ENCODE measurements around the gene LGALS3BP.

Gene LGALS3BP

GRCh38 chr17:78981010-78981888, 1.5 kb upstream of the LGALS3BP start:
- DNase-seq (ENCODE audit: low spot score): peak; percentile 71

DNA sequence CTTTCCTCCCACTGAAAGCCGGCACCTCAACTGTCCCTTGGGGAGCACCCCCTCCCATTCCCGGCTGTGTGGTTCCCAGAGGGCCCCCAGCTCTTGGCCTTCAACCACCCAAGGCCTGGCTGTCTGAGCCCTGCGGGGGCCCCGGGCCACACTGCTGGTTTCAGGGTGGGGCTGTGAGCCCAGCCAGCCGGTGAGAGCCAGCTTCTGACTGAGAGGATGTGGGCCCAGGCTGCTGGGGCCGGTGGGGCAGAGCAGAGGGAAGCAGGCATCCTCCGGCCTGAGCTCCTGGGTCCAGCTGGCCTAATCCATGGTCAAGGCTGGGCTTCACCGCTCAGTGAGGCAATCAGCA, 875 bp upstream of the LGALS3BP start:
- no peak for DNase-seq (ENCODE audit: low spot score)

DNA sequence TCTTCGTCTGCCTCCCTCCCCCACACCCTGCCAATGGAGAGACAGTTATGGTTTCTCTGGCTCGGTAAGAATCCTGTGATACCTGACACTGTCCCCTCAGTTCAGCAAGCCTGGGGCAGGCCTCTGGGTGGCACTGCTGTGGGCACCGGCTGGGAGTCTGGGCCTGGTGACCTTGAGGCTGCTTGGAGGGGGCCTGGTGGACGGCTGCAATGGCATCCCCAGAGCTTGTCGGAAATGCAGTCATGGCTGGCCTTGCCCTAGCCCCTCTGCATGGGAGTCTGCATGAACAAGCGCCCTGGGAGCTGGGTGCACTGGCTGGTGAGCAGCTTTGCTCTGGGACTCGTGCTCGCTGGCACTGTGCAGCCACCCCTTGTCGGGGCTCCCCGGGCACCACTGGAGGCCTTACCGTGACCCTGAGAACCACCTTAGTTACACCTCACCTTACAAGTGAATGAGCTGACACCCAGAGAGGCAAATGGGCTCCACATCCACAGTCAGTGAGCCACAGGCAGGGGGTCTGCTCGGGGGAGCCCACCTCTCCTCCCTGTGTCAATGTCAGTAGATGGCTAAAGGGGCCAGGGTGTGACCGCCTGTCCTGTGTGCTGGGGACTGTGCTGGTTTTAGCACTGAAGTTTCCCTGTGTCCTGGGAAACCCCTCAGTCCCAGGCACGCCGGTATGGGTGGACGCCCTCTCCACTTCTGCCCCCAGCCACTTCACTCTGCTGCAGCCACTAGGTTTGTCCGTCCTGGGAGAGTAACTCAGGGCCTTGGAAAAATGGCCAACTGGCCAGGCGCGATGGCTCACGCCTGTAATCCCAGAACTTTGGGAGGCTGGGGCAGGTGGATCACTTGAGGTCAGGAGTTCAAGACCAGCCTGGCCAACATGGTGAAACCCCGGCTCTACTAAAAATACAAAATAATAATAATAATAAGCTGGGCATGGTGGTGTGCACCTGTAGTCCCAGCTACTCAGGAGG, 1.4 kb downstream of the LGALS3BP start:
- no peak for DNase-seq (ENCODE audit: low spot score)

- DNase-seq (ENCODE audit: low spot score): no peak
Measured at GRCh38 chr17:78977681-78977943, 2.1 kb downstream of the LGALS3BP start.

DNA sequence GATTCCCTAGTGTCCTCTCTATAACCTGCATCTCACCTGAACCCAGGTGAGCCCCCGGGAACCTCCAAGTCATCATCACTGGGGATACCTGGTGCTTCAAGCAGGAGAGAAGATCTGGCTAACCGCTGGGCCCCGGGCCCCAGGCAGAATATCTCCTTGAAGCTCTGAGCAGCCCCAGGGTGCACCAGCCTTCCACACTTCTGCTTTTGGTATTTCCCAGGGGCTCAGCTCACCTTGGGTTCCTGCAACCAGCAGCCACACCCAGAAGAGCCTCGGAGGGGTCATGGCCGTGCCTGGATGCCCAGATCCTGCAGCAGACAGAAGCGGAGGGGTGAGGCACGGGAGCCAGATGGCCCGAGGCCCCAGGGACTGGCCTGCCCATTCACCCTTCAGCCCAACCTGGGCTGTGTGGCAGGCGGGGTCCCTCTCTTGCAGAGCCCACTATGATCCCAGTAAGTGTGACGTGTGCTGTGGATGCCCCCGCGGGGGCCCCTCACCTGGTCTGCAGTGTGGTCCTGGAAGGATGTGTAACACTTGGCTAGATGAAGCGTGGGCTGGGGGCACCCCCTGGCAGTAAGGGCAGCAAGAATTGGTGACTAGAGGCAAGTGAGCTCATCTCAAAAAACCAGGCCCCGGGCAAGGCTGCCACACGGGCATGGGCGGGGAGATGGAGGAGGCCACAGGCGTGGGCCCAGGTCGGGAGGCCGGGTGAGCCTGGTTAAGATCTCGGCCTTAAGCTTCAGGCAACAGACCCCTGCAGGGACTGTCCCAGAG, 2.6 kb downstream of the LGALS3BP start:
- DNase-seq (ENCODE audit: low spot score): no peak

GRCh38 chr17:78974635-78975591, 4.8 kb downstream of the LGALS3BP start:
- DNase-seq (ENCODE audit: low spot score): no peak

DNA sequence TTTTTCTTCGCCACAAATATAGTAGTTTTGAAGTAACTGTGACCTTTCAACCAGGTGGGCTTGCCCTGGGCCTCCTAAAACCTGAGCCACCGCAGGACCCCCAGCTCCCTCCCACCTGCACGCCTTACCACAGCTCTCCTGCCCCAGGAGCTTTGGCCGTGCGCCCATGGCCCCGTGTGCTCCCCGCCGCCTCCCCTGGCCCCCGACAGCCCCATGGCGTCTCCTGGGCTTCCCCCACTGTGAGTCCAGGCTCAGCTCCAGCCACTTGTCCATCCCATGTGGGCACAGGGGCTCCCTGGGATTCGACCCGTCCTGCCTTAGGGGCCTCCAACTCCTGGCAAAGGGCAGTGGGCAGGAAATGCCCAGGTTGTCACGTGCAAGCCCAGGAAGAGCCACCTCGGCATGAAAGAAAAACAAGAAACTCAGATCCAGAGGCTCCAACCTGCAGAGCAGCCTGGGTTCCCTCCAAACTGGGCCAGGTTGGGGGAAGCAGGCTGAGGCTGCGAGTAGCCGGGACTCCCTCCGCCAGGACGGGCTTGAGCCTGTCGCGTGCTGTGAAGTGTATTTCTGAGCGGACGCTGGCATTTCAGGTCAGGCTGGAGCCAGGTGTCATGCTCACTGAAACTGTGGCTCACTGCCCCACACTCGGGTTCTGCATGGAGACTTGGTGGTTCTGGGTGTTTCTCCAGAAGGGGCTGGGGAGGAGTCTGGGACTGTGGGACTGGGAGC, 5.8 kb downstream of the LGALS3BP start:
- DNase-seq (ENCODE audit: low spot score): no peak

GRCh38 chr17:78973196-78973595, 6.5 kb downstream of the LGALS3BP start:
- no peak for DNase-seq (ENCODE audit: low spot score)

DNA sequence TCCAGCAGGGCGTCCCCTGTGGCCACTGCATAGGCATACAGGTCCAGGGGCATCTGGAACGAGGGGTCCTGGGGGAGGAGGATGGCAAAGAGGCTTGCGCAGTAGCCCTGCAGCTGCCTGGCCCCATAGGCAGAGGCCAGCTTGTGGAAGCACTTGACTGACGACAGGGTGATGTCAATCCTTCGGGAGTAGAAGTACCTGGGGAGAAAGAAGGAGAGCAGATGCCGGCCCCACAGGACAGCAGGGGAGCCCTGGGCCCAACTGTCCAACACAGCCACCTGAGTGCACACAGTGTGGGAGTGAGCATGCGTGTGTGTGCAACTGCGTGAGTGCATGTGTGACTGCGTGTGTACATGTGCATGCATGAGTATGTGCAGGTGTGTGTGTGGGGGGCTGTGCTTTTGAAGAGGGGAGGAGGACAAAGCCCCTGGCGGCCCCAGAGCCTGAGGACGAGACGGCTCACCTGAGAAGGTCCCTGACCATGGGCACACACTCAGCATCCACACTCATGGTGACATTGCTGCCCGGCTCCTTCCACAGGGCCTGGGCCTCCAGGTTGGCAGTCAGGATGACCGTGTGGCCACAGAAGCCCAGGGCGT, 7.1 kb downstream of the LGALS3BP start:
- DNase-seq (ENCODE audit: low spot score): no peak

- no peak for DNase-seq (ENCODE audit: low spot score)
Measured at GRCh38 chr17:78971756-78972506, 7.8 kb downstream of the LGALS3BP start.

- peak; percentile 88 for DNase-seq (ENCODE audit: low spot score)
Measured at GRCh38 chr17:78970834-78971755, 8.6 kb downstream of the LGALS3BP start.

DNA sequence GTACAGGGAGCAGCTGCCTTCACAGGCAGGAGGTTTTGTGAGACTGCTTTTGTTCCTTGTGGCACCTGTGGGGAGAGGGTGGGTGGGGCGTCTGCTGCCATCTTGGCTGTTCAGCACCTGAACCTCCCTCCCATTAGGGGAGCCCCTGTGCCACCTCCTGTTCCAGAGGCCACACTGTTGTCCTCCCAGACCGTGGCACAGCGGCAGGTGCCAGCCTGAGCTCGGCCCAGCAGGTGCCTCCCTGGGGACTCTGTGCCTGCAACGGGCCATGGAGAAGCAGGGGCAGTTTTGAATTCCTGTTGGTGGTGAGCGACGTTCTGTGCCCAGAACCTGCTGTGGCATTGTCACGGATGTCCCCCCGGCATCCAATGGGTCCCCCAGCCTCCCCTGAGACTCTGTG, 9.9 kb downstream of the LGALS3BP start:
- no peak for DNase-seq (ENCODE audit: low spot score)

DNA sequence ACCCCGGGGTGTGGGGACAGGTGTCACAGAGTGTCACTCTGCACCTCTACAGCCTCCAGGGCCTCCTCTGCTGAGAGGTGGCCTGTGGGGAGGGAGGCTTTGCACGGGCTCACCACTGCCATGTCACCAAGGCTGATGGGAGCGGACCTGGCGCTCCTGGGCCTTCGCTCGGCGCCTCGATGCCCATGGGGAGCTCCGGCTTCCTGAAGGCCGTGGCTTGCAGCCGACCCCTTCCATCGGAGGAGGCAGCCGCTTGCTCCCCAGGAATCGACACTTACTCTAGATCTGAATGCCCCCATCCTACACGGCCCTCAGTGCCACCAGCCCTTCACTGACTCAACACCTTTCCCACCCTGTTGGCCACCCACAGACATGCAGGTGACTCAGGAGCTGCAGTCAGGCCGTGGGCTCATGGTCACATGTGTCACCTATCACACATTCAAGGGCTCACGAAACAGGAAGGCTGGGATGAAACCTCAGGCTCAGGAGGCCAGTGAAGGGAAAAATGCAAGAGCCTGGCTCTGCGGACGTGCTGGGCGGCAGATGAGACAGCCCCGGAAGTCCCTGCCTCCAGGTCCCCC, 11.9 kb downstream of the LGALS3BP start:
- DNase-seq (ENCODE audit: low spot score): no peak

GRCh38 chr17:78966910-78967600, 12.7 kb downstream of the LGALS3BP start:
- DNase-seq (ENCODE audit: low spot score): no peak

GRCh38 chr17:78966123-78966813, 13.5 kb downstream of the LGALS3BP start:
- DNase-seq (ENCODE audit: low spot score): no peak

DNA sequence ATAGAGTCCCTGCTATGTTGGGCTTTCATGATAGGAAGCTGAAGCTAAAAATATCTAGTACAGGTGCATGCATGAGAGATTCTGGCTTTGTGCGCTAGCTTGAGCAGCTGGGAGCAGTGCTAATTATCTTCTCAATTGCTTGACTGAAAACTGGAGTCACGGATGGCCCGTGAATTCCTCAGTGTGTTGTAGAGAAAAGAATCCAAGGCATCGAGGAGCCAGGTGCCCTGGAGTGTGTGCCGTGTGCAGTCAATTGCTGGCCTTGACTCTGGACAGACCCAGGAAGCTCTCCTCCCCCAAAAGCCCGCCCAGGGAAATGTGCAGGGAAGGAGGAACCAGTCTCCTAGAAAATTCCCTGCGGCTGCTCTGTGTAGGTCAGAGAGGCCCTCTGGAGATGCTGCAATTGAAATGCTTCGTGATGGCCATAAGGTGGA, 14.2 kb downstream of the LGALS3BP start:
- no peak for DNase-seq (ENCODE audit: low spot score)

DNA sequence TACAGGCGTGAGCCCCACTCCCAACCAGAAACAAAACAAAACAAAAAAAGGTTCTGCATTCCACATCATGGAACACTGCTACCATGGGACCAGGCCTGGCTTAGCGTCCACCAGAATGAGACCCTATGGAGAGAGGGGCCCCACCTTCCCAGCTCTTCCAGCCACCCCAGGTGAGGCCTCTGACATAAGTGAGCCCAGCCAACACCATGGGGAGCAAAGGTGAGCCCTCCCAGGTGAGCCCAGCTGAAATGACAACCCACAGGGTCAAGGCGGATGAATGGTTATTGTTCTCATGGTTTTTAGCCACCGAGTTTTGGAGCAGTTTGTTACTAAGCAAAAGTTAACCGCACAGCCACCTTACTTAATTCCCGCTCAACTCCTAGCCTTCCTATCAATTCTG, 16.3 kb downstream of the LGALS3BP start:
- DNase-seq (ENCODE audit: low spot score): no peak

Measured in D341Med (cell line).